ENCODE data around the gene KLHL2. TPM values are rescaled to one million over a fixed set of nuclear protein-coding genes. Genes with fewer than 3 reads are reported as not detected.

The KLHL2 gene
- total RNA-seq, 1 experiment from 2014 or later: 37.1 TPM

- intact Hi-C loops (cut with micrococcal nuclease): no loop called here
- BruUV-seq (replicated peaks): no TSS peak
- ChIA-PET CTCF (no interaction called here), POLR2A (interaction anchor here (0.7 to 1.0 kb wide), 2 partner anchors 16 to 22 kb away, joined by 3 read pairs; no protein-coding TSS in a partner anchor)
- H3K9me3 Mint-ChIP-seq (ENCODE audit: unreplicated experiment): no peaks in the 10 kb centered on the region
- H3K27ac Mint-ChIP-seq (ENCODE audit: low read depth, unreplicated experiment): no peak overlapping the region
- H3K27me3 Mint-ChIP-seq (ENCODE audit: insufficient read depth, unreplicated experiment): no peaks in the 10 kb centered on the region
- H3K4me1 Mint-ChIP-seq (ENCODE audit: insufficient read depth, unreplicated experiment): peaks cover 21% of the 10 kb centered on the region
- no peak overlapping the region for H3K4me3 Mint-ChIP-seq (ENCODE audit: unreplicated experiment)
- no peaks in the 10 kb centered on the region for H3K36me3 Mint-ChIP-seq (ENCODE audit: insufficient read depth, unreplicated experiment)
- DNase-seq (ENCODE audit: unreplicated experiment): peak; percentile 85
- TF ChIP-seq CTCF (IDR thresholded peaks at IDR 0.05; ENCODE audit: unreplicated experiment): no peak
These were observed 159.7 kb downstream of the KLHL2 start for GRCh38 chr4:165367040-165367439.

GRCh38 chr4:165368114-165368513, 160.8 kb downstream of the KLHL2 start:
- Mint-ChIP-seq H3K4me3 (ENCODE audit: unreplicated experiment) (no peak overlapping the region), H3K27me3 (ENCODE audit: insufficient read depth, unreplicated experiment) (no peaks in the 10 kb centered on the region)
- intact Hi-C loops (cut with micrococcal nuclease): loop anchor here (2.0 kb wide), 1 partner anchor 41 kb away; the partner anchor contains the start of gene MSMO1

GRCh38 chr4:165368567-165368966, 161.2 kb downstream of the KLHL2 start:
- Mint-ChIP-seq H3K36me3 (ENCODE audit: insufficient read depth, unreplicated experiment) (peaks cover 6% of the 10 kb centered on the region), H3K4me1 (ENCODE audit: insufficient read depth, unreplicated experiment) (peaks cover 21% of the 10 kb centered on the region), H3K27ac (ENCODE audit: low read depth, unreplicated experiment) (peak overlapping the region; percentile 51), H3K4me3 (ENCODE audit: unreplicated experiment) (no peak overlapping the region), H3K9me3 (ENCODE audit: unreplicated experiment) (no peaks in the 10 kb centered on the region), H3K27me3 (ENCODE audit: insufficient read depth, unreplicated experiment) (no peaks in the 10 kb centered on the region)
- BruUV-seq (replicated peaks): no TSS peak
- DNase-seq (ENCODE audit: unreplicated experiment): peak; percentile 48
- POLR2A ChIA-PET: interaction anchor here (0.7 to 1.2 kb wide), 5 partner anchors 9 to 92 kb away, joined by 3 read pairs; partner anchors contain the start of gene CPE
- intact Hi-C loops (cut with micrococcal nuclease): loop anchor here (2.0 kb wide), 1 partner anchor 42 kb away; the partner anchor contains the start of gene MSMO1
- CTCF ChIA-PET: interaction anchor here (0.7 kb wide), 1 partner anchor 23 kb away, joined by 4 read pairs; no protein-coding TSS in a partner anchor
- TF ChIP-seq CTCF (IDR thresholded peaks at IDR 0.05; ENCODE audit: unreplicated experiment): no peak

More at GRCh38 chr4:165368114-165368513, 160.8 kb downstream of the KLHL2 start:
- BruUV-seq (replicated peaks): no TSS peak
- ChIA-PET POLR2A (interaction anchor here (0.7 to 1.2 kb wide), 2 partner anchors 11 to 48 kb away, joined by 3 read pairs; partner anchors contain the start of gene CPE), CTCF (interaction anchor here (0.7 kb wide), 1 partner anchor 255 kb away, joined by 3 read pairs; the partner anchor contains the start of gene TMEM192)
- TF ChIP-seq CTCF (IDR thresholded peaks at IDR 0.05; ENCODE audit: unreplicated experiment): no peak
- H3K4me1 Mint-ChIP-seq (ENCODE audit: insufficient read depth, unreplicated experiment): peaks cover 21% of the 10 kb centered on the region
- H3K27ac Mint-ChIP-seq (ENCODE audit: low read depth, unreplicated experiment): peak overlapping the region; percentile 51
- H3K36me3 Mint-ChIP-seq (ENCODE audit: insufficient read depth, unreplicated experiment): peaks cover 6% of the 10 kb centered on the region
- no peak for DNase-seq (ENCODE audit: unreplicated experiment)
- no peaks in the 10 kb centered on the region for H3K9me3 Mint-ChIP-seq (ENCODE audit: unreplicated experiment)

GRCh38 chr4:165369522-165369921, 162.2 kb downstream of the KLHL2 start:
- Mint-ChIP-seq H3K4me3 (ENCODE audit: unreplicated experiment) (no peak overlapping the region), H3K4me1 (ENCODE audit: insufficient read depth, unreplicated experiment) (peaks cover 21% of the 10 kb centered on the region), H3K9me3 (ENCODE audit: unreplicated experiment) (no peaks in the 10 kb centered on the region), H3K36me3 (ENCODE audit: insufficient read depth, unreplicated experiment) (peaks cover 6% of the 10 kb centered on the region), H3K27ac (ENCODE audit: low read depth, unreplicated experiment) (no peak overlapping the region), H3K27me3 (ENCODE audit: insufficient read depth, unreplicated experiment) (no peaks in the 10 kb centered on the region)
- no TSS peak for BruUV-seq (replicated peaks)
- DNase-seq (ENCODE audit: unreplicated experiment): peak; percentile 94
- intact Hi-C loops (cut with micrococcal nuclease): loop anchor here (2.0 kb wide), 1 partner anchor 43 kb away; the partner anchor contains the start of gene MSMO1
- CTCF ChIA-PET: no interaction called here
- POLR2A ChIA-PET: interaction anchor here (0.7 to 1.5 kb wide), 6 partner anchors 9 to 42 kb away, joined by 3 to 6 read pairs (median 3); partner anchors contain the start of genes CPE and MSMO1
- no peak for TF ChIP-seq CTCF (IDR thresholded peaks at IDR 0.05; ENCODE audit: unreplicated experiment)

All from MCF 10A (cell line).